GM12891 (cell line): ENCODE data around the gene SOX10.
"Not testable (repeated sequence)": the region's sequence is repeated elsewhere in the genome, so short reads cannot be mapped to it uniquely, and the experiment has no call there.

Source experiments
- DNase-seq: peaks from one replicate; pipeline ENCODE4 v3.0.0; 2011; ENCODE audit warnings: low spot score; ENCODE audit not compliant: insufficient read length
- FAIRE-seq: peaks from 2 replicates; lab custom pipeline; 2011; peaks lifted over from hg19 to GRCh38; lab: Jason Lieb, UNC
- PAX5 ChIP-seq: IDR thresholded peaks from 2 replicates; pipeline ENCODE4 v1.6.1; 2011; ENCODE audit warnings: low read length, moderate library complexity, mild to moderate bottlenecking; ENCODE audit not compliant: insufficient read depth, severe bottlenecking
- POLR2A ChIP-seq: IDR thresholded peaks from 2 replicates; pipeline ENCODE4 v1.6.1; 2011; ENCODE audit warnings: low read depth, low read length, control low read depth
- POLR2AphosphoS5 ChIP-seq: IDR thresholded peaks from 2 replicates; pipeline ENCODE4 v1.6.1; 2011; ENCODE audit warnings: low read depth, low read length, control low read depth
- POU2F2 ChIP-seq: IDR thresholded peaks from 2 replicates; pipeline ENCODE4 v1.6.1; 2011; ENCODE audit warnings: low read depth, mild to moderate bottlenecking, control low read depth, low read length, moderate library complexity
- SPI1 ChIP-seq: IDR thresholded peaks from 2 replicates; pipeline ENCODE4 v1.6.1; 2011; ENCODE audit warnings: low read depth, low read length, control low read depth
- TAF1 ChIP-seq: IDR thresholded peaks from 2 replicates; pipeline ENCODE4 v1.6.1; 2011; ENCODE audit warnings: low read depth, low read length, control low read depth

The SOX10 gene

DNA sequence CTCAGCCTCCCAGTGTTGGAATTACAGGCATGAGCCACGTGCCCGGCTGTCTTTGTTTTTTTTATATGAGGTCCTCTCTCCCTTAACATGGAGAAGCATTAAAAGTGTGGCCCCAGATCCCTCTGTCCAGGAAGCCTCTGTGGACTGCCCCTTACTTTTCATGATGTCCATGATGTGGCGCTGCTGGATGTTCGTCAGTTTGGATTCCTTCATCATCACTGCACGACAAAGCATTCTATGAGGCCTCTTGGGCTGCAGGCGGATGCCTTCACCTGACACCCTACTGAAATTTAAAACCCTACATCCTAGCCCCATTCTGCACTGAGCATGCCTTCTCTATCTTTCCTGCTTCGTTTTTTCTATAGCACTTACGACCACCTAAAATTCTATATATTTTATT, 33.0 kb downstream of the SOX10 start:
- DNase-seq (no peak), FAIRE-seq (no peak)
- TF ChIP-seq POLR2A (no peak), SPI1 (no peak), PAX5 (no peak), TAF1 (no peak), POU2F2 (no peak), POLR2AphosphoS5 (no peak)

DNA sequence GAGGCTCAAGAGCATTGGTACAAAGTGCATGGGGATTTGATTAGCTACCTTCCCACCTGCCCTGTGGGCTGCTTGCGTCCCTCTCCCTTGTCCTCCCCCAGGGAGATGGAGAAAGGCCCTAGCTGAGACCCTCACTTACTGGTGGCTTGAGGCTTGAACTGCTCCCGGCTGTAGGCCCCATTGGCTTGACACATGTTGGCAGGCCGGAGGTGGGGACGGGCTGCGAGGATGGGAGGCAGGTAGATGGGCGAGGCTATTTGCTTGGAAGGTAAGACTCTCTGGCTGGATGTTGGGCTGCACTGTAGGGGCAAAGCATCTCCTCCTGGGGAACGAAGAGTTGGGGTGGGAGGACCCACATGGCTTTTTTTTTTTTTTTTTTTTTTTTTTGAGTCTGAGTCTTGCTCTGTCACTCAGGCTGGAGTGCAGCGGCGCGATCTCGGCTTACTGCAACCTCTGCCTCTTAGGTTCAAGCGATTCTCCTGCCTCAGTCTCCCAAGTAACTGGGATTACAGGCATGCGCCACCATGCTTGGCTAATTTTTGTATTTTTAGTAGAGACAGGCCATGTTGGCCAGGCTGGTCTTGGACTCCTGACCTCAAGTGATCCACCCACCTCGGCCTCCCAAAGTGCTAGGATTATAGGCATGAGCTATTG, 37.1 kb downstream of the SOX10 start:
- not testable (repeated sequence) for DNase-seq, FAIRE-seq

- not testable (repeated sequence) for DNase-seq, FAIRE-seq
Observed at GRCh38 chr22:37944423-37944822, 39.9 kb downstream of the SOX10 start.

GRCh38 chr22:37943825-37944198, 40.5 kb downstream of the SOX10 start:
- no peak for DNase-seq
- TF ChIP-seq SPI1 (no peak), POLR2A (no peak), TAF1 (no peak), PAX5 (no peak), POLR2AphosphoS5 (no peak), POU2F2 (no peak)
- FAIRE-seq = no peak

DNA sequence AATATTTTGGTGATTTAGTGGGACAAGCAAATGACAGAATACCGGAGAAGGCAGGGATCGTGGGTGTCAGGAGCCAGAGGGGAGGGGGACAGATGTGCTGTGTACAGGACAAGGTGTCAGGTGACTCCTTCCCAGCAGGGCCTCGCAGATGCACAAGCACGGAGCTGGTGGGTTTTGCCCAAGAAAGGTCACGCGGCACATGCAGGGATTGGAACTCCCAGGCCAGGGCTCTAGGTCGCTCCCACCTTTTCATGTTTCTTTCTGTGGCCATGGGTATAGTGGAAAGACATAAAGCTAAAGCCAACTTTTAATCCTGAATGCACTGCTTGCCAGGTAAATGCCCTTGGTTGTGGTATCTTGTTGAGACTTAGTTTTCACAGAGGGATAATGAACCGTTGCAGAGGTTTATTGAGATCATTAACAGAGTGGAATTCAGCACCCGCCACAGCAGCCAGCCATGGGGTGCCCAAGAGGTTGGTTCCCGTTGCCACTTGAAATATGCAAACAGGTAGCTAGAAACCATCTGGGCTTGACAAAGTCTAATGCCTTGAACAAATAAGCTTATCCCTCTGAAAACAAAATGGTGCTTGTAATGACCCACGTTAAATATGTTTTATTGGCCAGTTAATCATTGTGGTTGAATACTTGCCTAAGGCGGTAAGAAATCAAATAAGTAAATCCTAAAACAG, 41.1 kb downstream of the SOX10 start:
- no peak for TF ChIP-seq POLR2A
- no peak for TF ChIP-seq SPI1
- TF ChIP-seq TAF1 = no peak
- TF ChIP-seq POU2F2 = no peak
- no peak for TF ChIP-seq POLR2AphosphoS5
- TF ChIP-seq PAX5 = no peak
- DNase-seq = no peak
- FAIRE-seq = no peak

GRCh38 chr22:37942133-37942532, 42.2 kb downstream of the SOX10 start:
- FAIRE-seq = no peak
- no peak for DNase-seq
- TF ChIP-seq PAX5 (no peak), POU2F2 (no peak), POLR2A (no peak), TAF1 (no peak), SPI1 (no peak), POLR2AphosphoS5 (no peak)

GRCh38 chr22:37940698-37941376, 43.5 kb downstream of the SOX10 start:
- TF ChIP-seq POLR2A (no peak), PAX5 (no peak), POU2F2 (no peak), TAF1 (no peak), POLR2AphosphoS5 (no peak), SPI1 (no peak)
- DNase-seq (no peak), FAIRE-seq (no peak)

- FAIRE-seq (peak; percentile 97), DNase-seq (peak; percentile 94)
- TF ChIP-seq POLR2A (no peak), POLR2AphosphoS5 (no peak), TAF1 (no peak), SPI1 (no peak), PAX5 (no peak), POU2F2 (no peak)
Observed at GRCh38 chr22:37933711-37934376, 50.5 kb downstream of the SOX10 start.

- TF ChIP-seq PAX5 (no peak), POU2F2 (no peak), SPI1 (no peak), POLR2A (no peak), POLR2AphosphoS5 (no peak), TAF1 (no peak)
- DNase-seq = no peak
- no peak for FAIRE-seq
Observed at GRCh38 chr22:37932821-37933578, 51.4 kb downstream of the SOX10 start.
